WTC11 (cell line): ENCODE data around the gene RPL38. TPM values are rescaled to one million over a fixed set of nuclear protein-coding genes. Genes with fewer than 3 reads are reported as not detected.

ENCODE experiments used
- ATAC-seq: fragments of 200-7000 bp; cut with Tn5 transposase; 2 replicates; pipeline ENCODE4 v1.10.0; 2021; ENCODE audit warnings: mild to moderate bottlenecking, moderate library complexity
- CTCF ChIA-PET: fragments of 300-600 bp; sonication (Branson Sonifier 250); formaldehyde crosslinking; loops from one replicate; lab custom pipeline; 2021; ENCODE audit warnings: antibody characterized with exemption; lab: Charles Lee
- POLR2A ChIA-PET: fragments of 350-600 bp; sonication (Branson Sonifier 250); formaldehyde crosslinking; loops from one replicate; lab custom pipeline; 2021; ENCODE audit warnings: antibody characterized with exemption; lab: Charles Lee
- DNase-seq: peaks from one replicate; pipeline ENCODE4 v3.0.0; 2021; ENCODE audit warnings: low spot score
- H3K27ac Mint-ChIP-seq: 2 replicates; pipeline ENCODE4 v1.8.0; 2021; ENCODE audit warnings: mixed read lengths
- H3K27me3 Mint-ChIP-seq: 2 replicates; pipeline ENCODE4 v1.8.0; 2021; ENCODE audit warnings: low read depth, mild to moderate bottlenecking, moderate library complexity, mixed read lengths
- H3K36me3 Mint-ChIP-seq: 2 replicates; pipeline ENCODE4 v1.8.0; 2021; ENCODE audit warnings: mixed read lengths
- H3K4me1 Mint-ChIP-seq: 2 replicates; pipeline ENCODE4 v1.8.0; 2022; ENCODE audit warnings: mixed read lengths
- H3K4me3 Mint-ChIP-seq: 2 replicates; pipeline ENCODE4 v1.8.0; 2021; ENCODE audit warnings: mild to moderate bottlenecking, moderate library complexity, mixed read lengths
- H3K9me3 Mint-ChIP-seq: 2 replicates; pipeline ENCODE4 v1.8.0; 2021; ENCODE audit warnings: mixed read lengths
- ATF6 ChIP-seq: sonication (generic); formaldehyde crosslinking; IDR thresholded peaks from 2 replicates; pipeline ENCODE4 v1.8.1; 2023; ENCODE audit warnings: mild to moderate bottlenecking, missing genetic modification reagents
- CBFB ChIP-seq: sonication (generic); formaldehyde crosslinking; IDR thresholded peaks from 2 replicates; pipeline ENCODE4 v1.8.1; 2022; ENCODE audit warnings: mild to moderate bottlenecking, low read depth, missing genetic modification reagents
- CREB1 ChIP-seq: sonication (generic); formaldehyde crosslinking; IDR thresholded peaks from 2 replicates; pipeline ENCODE4 v1.8.0; 2023; ENCODE audit warnings: mild to moderate bottlenecking, missing genetic modification reagents
- CREM ChIP-seq: sonication (generic); formaldehyde crosslinking; IDR thresholded peaks from 2 replicates; pipeline ENCODE4 v1.8.1; 2022; ENCODE audit warnings: mild to moderate bottlenecking, missing genetic modification reagents, moderate library complexity
- ERG ChIP-seq: fragments of 250-450 bp; sonication (Bioruptor Pico); IDR thresholded peaks from 2 replicates; pipeline ENCODE4 v1.8.0; 2021; ENCODE audit warnings: mild to moderate bottlenecking
- HMGXB4 ChIP-seq: sonication (generic); formaldehyde crosslinking; IDR thresholded peaks from 2 replicates; pipeline ENCODE4 v1.8.1; 2023; ENCODE audit warnings: mild to moderate bottlenecking, moderate library complexity, missing genetic modification reagents
- JUN ChIP-seq: sonication (generic); formaldehyde crosslinking; IDR thresholded peaks from 2 replicates; pipeline ENCODE4 v1.8.0; 2023; ENCODE audit warnings: mild to moderate bottlenecking, missing genetic modification reagents
- MYBL2 ChIP-seq: sonication (generic); formaldehyde crosslinking; IDR thresholded peaks from 2 replicates; pipeline ENCODE4 v1.8.1; 2023; ENCODE audit warnings: mild to moderate bottlenecking, moderate library complexity, missing genetic modification reagents
- NR1H2 ChIP-seq: sonication (generic); formaldehyde crosslinking; IDR thresholded peaks from 2 replicates; pipeline ENCODE4 v1.9.0; 2021; ENCODE audit warnings: mild to moderate bottlenecking, moderate library complexity, missing genetic modification reagents
- NR3C1 ChIP-seq: sonication (generic); formaldehyde crosslinking; conservative IDR thresholded peaks from 2 replicates; pipeline ENCODE4 v1.8.1; 2023; ENCODE audit warnings: low read depth, mild to moderate bottlenecking, missing genetic modification reagents
- PRRX2 ChIP-seq: fragments of 250-450 bp; sonication (Bioruptor Pico); IDR thresholded peaks from 2 replicates; pipeline ENCODE4 v1.8.0; 2021; ENCODE audit warnings: mild to moderate bottlenecking
- SMAD4 ChIP-seq: sonication (generic); formaldehyde crosslinking; IDR thresholded peaks from 2 replicates; pipeline ENCODE4 v1.8.0; 2022; ENCODE audit warnings: mild to moderate bottlenecking, missing genetic modification reagents
- ZBTB21 ChIP-seq: sonication (generic); formaldehyde crosslinking; IDR thresholded peaks from 2 replicates; pipeline ENCODE4 v1.8.1; 2023; ENCODE audit warnings: mild to moderate bottlenecking, missing genetic modification reagents, borderline replicate concordance
- ZNF281 ChIP-seq: sonication (generic); formaldehyde crosslinking; IDR thresholded peaks from 2 replicates; pipeline ENCODE4 v1.8.0; 2023; ENCODE audit warnings: mild to moderate bottlenecking, missing genetic modification reagents
- ZNF512 ChIP-seq: sonication (generic); formaldehyde crosslinking; IDR thresholded peaks from 2 replicates; pipeline ENCODE4 v1.8.1; 2022; ENCODE audit warnings: missing genetic modification reagents, borderline replicate concordance
- total RNA-seq: library from RNA; stranded (reverse); gene quantifications from 3 replicates; pipeline ENCODE4 v1.2.3, GENCODE V29; 2021
- TF ChIP-seq, protein P1 (sequence below): fragments of 250-450 bp; sonication (Bioruptor Pico); IDR thresholded peaks from 2 replicates; pipeline ENCODE4 v1.9.0; 2021; ENCODE audit warnings: mild to moderate bottlenecking
- TF ChIP-seq, protein P2 (sequence below): sonication (generic); formaldehyde crosslinking; conservative IDR thresholded peaks from 2 replicates; pipeline ENCODE4 v1.8.1; 2022; ENCODE audit warnings: mild to moderate bottlenecking, missing genetic modification reagents

RPL38 gene
- total RNA-seq, 1 experiment from 2014 or later: 1,170 TPM

DNA sequence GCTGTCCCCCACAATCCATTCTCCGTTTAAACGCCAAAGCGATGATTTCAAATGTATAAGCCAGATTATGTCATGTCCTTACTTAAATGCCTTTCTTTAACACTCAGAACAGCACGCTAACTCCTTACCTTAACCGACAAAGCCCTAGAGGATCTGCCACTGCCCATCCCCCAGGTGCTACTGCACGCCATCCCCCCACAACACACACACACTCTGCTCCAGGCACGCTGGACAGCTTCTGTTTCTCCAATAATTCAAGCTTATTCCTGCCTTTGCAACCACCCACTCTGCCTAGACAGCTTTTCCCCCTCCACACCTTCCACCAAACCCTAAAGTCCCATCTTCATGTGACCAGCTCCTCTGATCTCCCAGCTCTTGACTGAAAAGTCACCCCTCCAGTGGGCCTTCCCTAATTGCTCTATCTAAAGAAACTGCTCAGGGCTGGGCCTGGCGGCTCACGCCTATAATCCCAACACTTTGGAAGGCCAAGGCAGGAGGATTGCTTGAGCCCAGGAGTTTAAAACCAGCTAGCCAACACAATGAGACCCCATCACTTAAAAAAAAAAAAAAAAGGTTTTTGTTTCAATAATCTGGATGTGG is 38.9 kb upstream of the RPL38 start:
- Mint-ChIP-seq H3K4me1 (0 out of 2 replicates have a peak, but pooled peaks cover 2% of the 10 kb centered on the region), H3K27ac (no peak overlapping the region)
- CTCF ChIA-PET: interaction anchor here (2.3 to 2.6 kb wide), 2 partner anchors 47 to 75 kb away, joined by 6 to 8 read pairs; no protein-coding TSS in a partner anchor
- DNase-seq: no peak
- TF ChIP-seq CREM (no peak), CREB1 (no peak), NR3C1 (CRISPR knock-in tag) (no peak), SMAD4 (CRISPR knock-in tag) (no peak), ZBTB21 (CRISPR knock-in tag) (no peak), MYBL2 (CRISPR knock-in tag) (no peak), HMGXB4 (CRISPR knock-in tag) (no peak), PRRX2 (CRISPR knock-in tag) (no peak), ATF6 (CRISPR knock-in tag) (no peak), ZNF281 (no peak), ERG (CRISPR knock-in tag) (no peak), JUN (CRISPR knock-in tag) (no peak), ZNF512 (CRISPR knock-in tag) (no peak), CBFB (CRISPR knock-in tag) (no peak), NR1H2 (CRISPR knock-in tag) (no peak)
- TF ChIP-seq, protein P1, sequence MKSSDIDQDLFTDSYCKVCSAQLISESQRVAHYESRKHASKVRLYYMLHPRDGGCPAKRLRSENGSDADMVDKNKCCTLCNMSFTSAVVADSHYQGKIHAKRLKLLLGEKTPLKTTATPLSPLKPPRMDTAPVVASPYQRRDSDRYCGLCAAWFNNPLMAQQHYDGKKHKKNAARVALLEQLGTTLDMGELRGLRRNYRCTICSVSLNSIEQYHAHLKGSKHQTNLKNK: no peak
- TF ChIP-seq, protein P2, sequence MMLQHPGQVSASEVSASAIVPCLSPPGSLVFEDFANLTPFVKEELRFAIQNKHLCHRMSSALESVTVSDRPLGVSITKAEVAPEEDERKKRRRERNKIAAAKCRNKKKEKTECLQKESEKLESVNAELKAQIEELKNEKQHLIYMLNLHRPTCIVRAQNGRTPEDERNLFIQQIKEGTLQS (CRISPR knock-in tag): no peak
- TF ChIP-seq, all 79 proteins: peak for 0
- Mint-ChIP-seq H3K9me3 (peaks cover 15% of the 10 kb centered on the region), H3K27me3 (peaks cover 2% of the 10 kb centered on the region; the same call in 1 of the 2 replicates), H3K4me3 (no peak overlapping the region), H3K36me3 (no peaks in the 10 kb centered on the region)
- ATAC-seq: no peak
- POLR2A ChIA-PET: no interaction called here
